Medulla oblongata (tissue), 1 donor: ENCODE measurements around the gene RPS8.
"Not testable (repeated sequence)": the region's sequence is repeated elsewhere in the genome, so short reads cannot be mapped to it uniquely, and the experiment has no call there.

Experiments
- DNase-seq: peaks from one replicate; pipeline ENCODE4 v3.0.0-alpha.2; 2015; ENCODE audit errors: extremely low spot score

The RPS8 gene

GRCh38 chr1:44775078-44775929 lies at the start of gene RPS8:
TSS of gene RPS8 (plus strand) at chr1:44775540. CDS start at chr1:44775597, 57 bp downstream.
- DNase-seq = peak; percentile 96

DNA sequence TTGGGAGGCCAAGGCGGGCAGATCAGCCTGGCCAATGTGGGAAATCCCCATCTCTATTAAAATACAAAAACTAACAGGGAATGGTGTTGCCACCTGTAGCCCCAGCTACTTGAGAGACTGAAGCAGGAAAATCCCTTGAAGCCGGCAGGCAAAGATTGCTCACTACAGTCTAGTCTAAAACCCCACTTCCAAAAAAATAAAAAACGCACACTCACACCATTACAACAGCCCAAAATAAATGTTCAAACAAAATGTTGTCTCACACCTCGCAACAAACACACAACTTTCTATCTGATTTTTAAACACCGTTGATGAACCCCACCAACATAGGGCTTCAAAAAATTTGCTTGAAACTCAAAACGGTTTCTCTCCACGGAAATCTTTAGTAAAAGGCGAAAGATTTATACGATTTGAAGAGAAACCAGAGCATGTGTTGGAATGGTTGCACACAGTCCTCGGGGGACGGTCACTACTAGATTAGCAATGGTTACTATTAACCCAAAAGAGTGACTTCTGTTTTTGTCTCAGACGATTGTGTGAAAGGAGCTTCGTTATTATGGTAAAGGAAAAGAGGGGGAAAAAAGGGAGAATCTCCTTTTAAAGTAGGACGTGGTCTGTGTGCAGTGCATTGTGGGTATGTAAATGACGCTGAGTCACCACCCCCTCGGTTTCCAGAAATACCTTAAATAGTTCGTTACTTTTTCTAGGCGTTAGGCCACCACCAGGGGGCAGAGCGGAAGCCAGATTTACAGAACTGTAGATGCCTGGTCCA lies 44.4 kb upstream of the RPS8 start, which contains the start of gene RNU5D-1:
Gene RNU5D-1, minus strand, starts transcription at position 430 of the 772 bp plus-strand sequence.
- DNase-seq = peak; percentile 98

GRCh38 chr1:44733365-44733764 lies 42.0 kb upstream of the RPS8 start:
- no peak for DNase-seq

DNA sequence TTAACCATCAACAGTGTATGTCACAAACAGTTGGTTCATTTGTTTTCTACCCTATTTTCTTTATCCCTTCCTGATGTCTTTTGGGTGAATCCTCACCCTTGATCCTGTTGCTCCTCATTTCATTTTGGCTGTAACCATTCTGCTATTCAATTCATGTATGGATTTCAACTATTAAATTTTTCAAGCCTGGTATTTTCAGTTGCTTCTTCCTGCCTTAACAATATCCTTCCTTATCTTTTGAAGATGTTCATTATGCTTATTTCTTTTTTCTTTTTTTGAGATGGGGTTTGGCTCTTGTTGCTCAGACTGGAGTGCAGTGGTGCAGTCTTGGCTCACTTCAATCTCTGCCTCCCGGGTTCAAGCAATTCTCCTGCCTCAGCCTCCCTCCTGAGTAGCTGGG lies 41.6 kb upstream of the RPS8 start:
- no peak for DNase-seq

GRCh38 chr1:44735992-44736391 lies 39.3 kb upstream of the RPS8 start:
- no peak for DNase-seq

GRCh38 chr1:44738953-44739306 lies 36.4 kb upstream of the RPS8 start:
- not testable (repeated sequence) for DNase-seq

DNA sequence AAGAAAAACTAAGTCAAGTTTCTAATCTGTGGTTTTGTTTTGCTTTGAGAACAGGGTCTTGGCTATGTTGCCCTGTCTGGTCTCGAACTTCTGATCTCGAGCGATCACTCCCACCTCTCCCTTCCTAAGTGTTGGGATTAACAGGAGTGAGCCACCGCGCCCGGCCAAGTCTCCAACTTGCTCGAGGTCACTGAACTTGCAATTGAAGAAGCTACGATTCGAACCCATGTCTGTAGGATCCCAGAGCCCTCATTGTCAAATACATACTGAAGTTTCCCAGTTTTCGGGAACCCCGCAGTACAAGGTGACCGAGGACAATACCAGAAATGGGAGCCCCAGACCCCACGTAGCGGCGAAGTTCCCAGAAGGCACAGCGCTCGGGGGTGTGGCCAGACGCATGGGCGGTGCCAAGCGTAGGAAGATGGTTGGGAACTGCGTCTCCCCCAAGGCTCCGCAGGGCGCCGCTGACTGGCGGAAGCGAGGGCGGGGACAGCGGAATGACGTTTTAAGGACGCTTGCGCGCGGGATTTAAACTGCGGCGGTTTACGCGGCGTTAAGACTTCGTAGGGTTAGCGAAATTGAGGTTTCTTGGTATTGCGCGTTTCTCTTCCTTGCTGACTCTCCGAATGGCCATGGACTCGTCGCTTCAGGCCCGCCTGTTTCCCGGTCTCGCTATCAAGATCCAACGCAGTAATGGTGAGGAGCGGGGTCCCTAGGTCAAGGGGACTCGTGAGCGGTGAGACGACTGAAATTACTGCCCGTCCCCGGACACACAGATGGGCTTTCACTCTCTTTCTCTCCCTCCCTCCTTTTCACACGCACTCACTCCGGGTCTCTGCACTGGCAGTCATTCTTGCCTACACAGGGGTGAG lies 35.8 kb upstream of the RPS8 start, which contains the start of gene KIF2C:
Gene KIF2C, plus strand, starts transcription at position 531 of the 872 bp plus-strand sequence. Its CDS starts 96 bp downstream, at position 627.
- DNase-seq = peak; percentile 98

DNA sequence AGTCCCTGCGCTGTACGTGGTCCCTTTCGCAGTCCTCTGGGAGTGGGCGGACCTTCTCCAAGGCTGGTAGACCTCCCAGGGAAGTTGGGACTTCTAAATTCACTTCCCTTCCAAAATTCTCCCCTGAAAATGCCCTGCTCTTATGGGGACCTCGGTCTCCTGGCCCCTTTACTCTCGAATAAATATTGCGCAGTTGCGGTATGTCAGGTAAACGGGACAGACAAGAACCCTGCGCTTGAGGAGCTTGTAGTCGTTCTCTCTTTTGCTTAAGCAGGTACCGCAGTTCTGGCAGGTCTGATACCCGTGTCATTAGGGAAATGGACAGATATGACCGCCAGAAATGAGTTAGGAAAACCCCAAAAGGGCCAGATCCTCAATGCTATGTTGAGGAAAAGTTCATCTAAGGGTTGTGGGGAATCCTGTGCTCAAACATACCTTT lies 35.1 kb upstream of the RPS8 start:
- DNase-seq = no peak

DNA sequence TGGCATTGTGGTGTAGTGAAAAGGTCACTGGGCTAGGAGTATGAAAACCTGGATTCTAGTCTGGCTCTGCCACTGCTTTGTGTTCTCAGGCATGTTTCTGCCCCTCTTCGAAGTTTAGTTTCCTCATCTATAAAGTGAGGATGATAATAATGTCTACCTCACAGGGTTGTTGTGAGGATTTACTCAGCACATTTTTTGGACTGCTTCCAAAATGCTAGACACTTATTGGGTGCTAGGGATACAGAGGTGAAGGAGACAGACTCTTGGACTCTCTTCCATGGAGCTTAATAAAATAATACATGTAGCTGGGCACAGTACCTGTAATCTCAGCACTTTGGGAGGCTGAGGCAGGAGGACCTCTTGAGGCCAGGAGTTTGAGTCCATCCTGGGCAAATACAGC lies 32.1 kb upstream of the RPS8 start:
- no peak for DNase-seq

DNA sequence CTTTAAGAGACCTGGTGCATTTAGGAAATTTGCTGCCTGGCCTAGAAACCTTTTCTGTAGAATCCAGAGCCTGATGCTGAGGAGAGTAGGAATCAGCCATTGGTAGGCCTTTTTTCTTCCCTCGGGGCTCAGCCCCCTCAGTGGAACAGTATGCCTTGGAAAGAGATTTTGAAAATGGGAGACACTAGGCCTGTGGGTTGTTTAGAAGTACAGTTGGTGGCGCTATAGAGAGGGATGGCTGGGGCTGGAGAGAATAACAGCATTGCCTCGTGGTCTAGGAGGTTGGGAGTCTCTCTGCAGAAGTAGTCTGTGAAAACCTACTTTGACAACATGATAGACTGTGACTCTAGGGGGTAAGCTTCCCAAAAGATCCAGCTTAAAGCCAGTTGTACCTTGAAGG lies 27.5 kb upstream of the RPS8 start:
- no peak for DNase-seq

DNA sequence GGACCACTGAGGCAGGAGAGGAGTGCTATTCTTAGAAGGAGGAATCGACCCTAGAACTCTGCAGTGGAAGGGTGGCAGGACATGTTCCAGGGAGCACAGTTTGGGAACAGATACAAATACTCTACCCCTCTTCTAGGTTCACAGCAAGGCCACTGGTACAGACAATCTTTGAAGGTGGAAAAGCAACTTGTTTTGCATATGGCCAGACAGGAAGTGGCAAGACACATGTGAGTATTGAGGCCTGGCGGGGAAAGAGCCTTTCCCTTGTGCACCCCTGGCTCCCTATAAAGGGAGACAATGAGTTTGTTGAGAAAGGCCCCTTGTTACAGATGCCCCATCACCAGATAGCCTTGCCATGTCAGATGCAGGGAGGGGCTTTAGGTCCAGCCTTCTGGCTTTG lies 17.9 kb upstream of the RPS8 start:
- no peak for DNase-seq

GRCh38 chr1:44759077-44759476 lies 16.3 kb upstream of the RPS8 start:
- DNase-seq = no peak

DNA sequence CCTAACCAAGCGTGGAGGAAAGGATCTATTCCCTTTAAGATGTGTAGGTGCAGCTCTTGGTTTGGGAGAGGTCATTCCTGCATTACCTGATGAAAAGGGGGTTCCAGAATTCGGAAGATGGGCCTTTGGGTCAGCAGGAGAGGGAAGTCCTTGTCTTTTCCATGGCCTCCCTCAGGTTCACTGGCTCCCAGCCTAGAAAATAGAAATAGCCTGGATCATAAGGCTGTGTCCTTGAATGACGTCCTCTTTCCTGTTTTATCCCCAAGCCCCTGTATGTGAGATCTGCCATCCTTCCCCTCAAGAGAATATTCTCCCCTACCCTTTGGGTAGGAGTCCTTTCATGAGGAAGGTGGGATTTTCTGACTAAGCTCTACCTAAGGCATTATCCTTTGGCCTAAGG lies 14.5 kb upstream of the RPS8 start:
- no peak for DNase-seq

DNA sequence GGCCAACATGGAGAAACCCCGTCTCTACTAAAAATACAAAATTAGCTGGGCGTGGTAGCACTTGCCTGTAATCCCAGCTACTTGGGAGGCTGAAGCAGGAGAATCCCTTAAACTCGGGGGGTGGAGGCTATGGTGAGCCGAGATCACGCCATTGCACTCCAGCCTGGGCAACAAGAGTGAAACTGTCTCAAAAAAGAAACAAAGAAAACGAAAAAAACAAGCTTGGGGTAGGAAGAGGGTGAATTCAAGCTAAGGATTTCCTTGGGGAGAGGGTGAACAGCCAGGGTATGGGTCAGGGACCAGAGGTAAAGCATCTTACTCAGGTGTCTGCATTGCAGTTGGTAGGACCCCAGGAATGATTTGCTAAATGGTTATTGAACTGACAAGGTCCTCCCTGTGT lies 8.9 kb upstream of the RPS8 start:
- DNase-seq = not testable (repeated sequence)

GRCh38 chr1:44775930-44776729 lies 790 bp downstream of the RPS8 start:
- peak; percentile 17 for DNase-seq

DNA sequence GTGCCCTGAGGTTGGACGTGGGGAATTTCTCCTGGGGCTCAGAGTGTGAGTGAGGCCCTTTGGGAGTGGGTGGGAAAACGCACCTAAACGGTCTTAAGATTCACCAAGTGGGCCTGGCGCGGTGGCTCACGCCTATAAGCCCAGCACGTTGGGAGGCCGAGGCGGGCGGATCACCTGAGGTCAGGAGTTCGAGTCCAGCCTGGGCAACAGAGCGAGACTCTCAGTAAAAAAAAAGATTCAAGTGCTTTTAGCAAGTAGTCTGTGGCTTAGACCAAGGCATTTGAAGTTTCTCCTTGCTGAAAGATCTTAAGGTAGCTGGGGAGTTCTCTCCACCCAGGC lies 1.4 kb downstream of the RPS8 start:
- no peak for DNase-seq

DNA sequence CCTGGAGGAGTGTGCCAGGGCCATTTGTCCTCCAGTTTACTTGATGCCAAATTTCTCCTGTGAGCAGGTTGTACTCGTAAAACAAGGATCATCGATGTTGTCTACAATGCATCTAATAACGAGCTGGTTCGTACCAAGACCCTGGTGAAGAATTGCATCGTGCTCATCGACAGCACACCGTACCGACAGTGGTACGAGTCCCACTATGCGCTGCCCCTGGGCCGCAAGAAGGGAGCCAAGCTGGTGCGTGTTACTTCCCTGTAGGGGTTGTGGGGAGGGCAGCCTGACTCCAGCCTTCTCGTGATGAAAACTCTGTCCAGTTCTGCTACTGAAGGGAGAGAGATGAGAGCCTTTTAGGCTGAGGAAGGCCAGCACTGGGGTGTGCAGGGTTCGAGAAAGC lies 2.2 kb downstream of the RPS8 start:
- no peak for DNase-seq

DNA sequence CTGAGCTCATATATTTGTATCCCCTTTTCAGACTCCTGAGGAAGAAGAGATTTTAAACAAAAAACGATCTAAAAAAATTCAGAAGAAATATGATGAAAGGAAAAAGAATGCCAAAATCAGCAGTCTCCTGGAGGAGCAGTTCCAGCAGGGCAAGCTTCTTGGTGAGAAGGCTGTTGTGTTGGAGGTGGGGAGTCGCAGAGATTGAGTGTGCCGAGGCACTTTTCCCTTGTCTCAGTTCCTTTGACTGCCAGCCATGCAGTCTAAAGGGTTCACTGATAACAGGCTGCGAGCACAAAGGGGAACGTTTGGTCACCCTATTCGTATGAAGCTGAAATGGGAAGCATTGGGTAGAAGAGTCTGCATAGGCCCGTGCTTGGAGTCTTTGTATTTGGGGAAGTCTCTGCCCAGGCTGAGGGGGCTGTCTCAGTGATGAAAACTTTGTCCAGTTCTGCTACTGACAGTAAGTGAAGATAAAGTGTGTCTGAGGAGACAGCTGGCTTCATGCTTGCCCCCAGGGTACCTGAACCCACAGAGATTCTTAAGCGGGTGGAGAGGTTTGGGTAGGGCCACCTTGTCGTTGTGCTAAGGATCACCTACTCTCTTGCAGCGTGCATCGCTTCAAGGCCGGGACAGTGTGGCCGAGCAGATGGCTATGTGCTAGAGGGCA lies 2.8 kb downstream of the RPS8 start:
- no peak for DNase-seq

DNA sequence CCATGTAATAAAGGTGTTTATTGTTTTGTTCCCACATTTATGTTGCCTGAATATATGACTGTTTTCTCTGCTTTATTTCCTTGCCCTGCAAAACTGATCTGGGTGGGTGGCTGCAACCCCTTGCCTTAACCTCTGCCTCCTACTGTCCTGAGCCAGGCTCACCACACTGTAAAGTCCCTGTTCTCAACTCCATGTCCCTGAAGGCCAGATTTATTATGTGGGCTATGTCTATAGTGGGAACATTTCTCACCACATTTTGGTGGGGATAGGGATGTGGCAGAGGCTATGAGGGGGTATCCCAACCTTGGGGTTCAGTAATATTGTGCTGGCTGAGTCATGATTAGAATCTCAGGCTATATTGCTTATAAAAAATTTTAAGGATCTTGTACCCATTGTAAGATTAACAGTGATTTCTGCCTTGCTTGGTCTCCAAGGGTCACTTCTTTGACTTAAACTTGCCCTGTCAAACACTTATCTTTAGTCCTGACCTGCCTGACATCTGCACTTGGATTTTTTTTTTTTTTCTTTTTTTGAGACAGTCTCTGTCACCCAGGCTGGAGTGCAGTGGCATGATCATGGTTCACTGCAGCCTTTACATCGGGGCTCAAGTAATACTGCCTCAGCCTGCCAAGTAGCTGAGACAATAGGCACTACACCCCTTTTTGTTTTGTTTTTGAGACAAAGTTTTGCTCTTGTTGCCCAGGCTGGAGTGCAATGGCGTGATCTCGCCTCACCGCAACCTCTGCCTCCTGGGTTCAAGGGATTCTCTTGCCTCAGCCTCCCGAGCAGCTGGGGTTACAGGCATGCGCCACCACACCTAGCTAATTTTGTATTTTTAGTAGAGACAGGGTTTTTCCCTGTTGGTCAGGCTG lies 3.6 kb downstream of the RPS8 start:
- no peak for DNase-seq
